Endothelial cell (in vitro differentiated cells): Measurements from ENCODE around the gene GMCL2. TPM values are rescaled to one million over a fixed set of nuclear protein-coding genes. Genes with fewer than 3 reads are reported as not detected.

ENCODE experiments used
- DNase-seq: peaks from one replicate; pipeline ENCODE4 v3.0.0; 2021; ENCODE audit warnings: low spot score
- H3K27ac Mint-ChIP-seq: one replicate; pipeline ENCODE4 v1.8.0; 2021; ENCODE audit warnings: mixed read lengths, inconsistent platforms; ENCODE audit not compliant: unreplicated experiment
- H3K27me3 Mint-ChIP-seq: one replicate; pipeline ENCODE4 v1.8.0; 2021; ENCODE audit warnings: mild to moderate bottlenecking, moderate library complexity, mixed read lengths, inconsistent platforms; ENCODE audit not compliant: unreplicated experiment
- H3K36me3 Mint-ChIP-seq: one replicate; pipeline ENCODE4 v1.8.0; 2021; ENCODE audit warnings: mild to moderate bottlenecking, low read depth, mixed read lengths, inconsistent platforms; ENCODE audit not compliant: unreplicated experiment
- H3K4me1 Mint-ChIP-seq: one replicate; pipeline ENCODE4 v1.8.0; 2021; ENCODE audit warnings: mild to moderate bottlenecking, mixed read lengths, inconsistent platforms; ENCODE audit not compliant: unreplicated experiment
- H3K4me3 Mint-ChIP-seq: one replicate; pipeline ENCODE4 v1.8.0; 2021; ENCODE audit warnings: mild to moderate bottlenecking, mixed read lengths, inconsistent platforms; ENCODE audit not compliant: unreplicated experiment
- H3K9me3 Mint-ChIP-seq: one replicate; pipeline ENCODE4 v1.8.0; 2021; ENCODE audit warnings: mixed read lengths, inconsistent platforms; ENCODE audit not compliant: unreplicated experiment
- total RNA-seq: library from RNA; stranded (reverse); fragmentation: NEBNext Ultra II Directional; extraction: Animal tissue kit (Norgen Biotek cat#: 25700); gene quantifications from one replicate; pipeline ENCODE4 v1.2.1, GENCODE V29; 2021; ENCODE audit not compliant: unreplicated experiment
- TF ChIP-seq, protein P1 (sequence below): fragments of 200-600 bp; sonication (generic); IDR thresholded peaks from one replicate; pipeline ENCODE4 v1.5.0; 2021; ENCODE audit warnings: antibody characterized with exemption; ENCODE audit not compliant: unreplicated experiment

Gene GMCL2
- total RNA-seq, 1 donor from 2014 or later = not detected

DNA sequence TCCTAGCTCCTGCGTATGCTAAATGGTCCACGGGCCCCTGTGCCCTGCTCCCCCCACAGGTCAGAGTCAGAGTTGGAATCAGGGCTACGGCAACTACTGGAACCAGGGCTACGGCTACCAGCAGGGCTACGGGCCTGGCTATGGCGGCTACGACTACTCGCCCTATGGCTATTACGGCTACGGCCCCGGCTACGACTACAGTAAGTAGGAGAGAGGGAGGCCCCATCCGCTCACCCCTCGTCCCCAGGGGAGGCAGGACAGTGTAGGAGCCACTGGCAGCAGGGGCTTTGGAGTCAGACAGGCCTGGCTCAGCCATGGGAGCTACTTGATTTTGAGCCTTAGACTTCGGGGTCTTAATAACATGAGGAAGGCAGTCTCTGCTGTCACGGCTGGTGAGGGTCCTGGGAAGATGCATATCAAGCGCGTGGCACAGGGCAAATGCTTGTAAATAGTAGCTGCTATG is 22.9 kb upstream of the GMCL2 start:
- TF ChIP-seq, protein P1, sequence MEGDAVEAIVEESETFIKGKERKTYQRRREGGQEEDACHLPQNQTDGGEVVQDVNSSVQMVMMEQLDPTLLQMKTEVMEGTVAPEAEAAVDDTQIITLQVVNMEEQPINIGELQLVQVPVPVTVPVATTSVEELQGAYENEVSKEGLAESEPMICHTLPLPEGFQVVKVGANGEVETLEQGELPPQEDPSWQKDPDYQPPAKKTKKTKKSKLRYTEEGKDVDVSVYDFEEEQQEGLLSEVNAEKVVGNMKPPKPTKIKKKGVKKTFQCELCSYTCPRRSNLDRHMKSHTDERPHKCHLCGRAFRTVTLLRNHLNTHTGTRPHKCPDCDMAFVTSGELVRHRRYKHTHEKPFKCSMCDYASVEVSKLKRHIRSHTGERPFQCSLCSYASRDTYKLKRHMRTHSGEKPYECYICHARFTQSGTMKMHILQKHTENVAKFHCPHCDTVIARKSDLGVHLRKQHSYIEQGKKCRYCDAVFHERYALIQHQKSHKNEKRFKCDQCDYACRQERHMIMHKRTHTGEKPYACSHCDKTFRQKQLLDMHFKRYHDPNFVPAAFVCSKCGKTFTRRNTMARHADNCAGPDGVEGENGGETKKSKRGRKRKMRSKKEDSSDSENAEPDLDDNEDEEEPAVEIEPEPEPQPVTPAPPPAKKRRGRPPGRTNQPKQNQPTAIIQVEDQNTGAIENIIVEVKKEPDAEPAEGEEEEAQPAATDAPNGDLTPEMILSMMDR = no peak
- Mint-ChIP-seq H3K36me3 (peaks cover 51% of the 10 kb centered on the region), H3K4me3 (peak overlapping the region; percentile 42), H3K27ac (peak overlapping the region; percentile 52), H3K9me3 (no peaks in the 10 kb centered on the region), H3K27me3 (peaks cover 7% of the 10 kb centered on the region), H3K4me1 (peaks cover 25% of the 10 kb centered on the region)
- no peak for DNase-seq

DNA sequence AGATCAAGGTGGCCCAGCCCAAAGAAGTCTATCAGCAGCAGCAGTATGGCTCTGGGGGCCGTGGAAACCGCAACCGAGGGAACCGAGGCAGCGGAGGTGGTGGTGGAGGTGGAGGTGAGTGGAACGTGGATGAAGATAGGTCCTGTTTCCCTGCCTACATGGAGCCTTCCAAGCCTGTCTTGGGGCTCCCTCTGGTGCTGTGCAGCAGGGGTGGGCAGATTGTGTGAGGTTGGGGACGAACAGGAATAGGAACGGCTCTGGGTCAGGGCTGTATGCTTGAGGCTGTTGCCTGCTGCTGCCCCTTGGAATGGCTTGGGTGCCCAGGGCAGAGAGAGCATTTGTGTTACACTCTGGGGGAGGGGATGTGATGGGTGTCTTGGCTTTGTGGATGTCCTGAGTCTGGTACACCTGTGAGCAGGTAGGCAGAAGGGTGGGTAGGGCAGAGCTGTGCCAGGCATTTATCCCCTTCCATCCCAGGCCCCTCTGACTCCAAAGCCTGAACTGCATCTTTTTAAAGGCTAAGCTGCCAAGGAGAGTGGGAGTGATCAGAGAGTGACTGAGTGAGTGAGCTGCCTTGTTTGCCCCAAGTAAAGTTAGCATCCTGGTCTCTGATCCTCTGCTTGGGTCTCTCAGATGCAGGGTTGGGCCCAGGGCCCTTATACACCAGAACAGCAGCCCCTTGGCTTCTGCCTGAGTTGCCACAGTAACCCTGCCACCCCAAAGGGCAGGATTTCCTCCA is 22.3 kb upstream of the GMCL2 start:
- TF ChIP-seq, protein P1 = no peak
- Mint-ChIP-seq H3K4me3 (peak overlapping the region; percentile 31), H3K36me3 (peaks cover 50% of the 10 kb centered on the region), H3K9me3 (no peaks in the 10 kb centered on the region), H3K27ac (no peak overlapping the region), H3K4me1 (peaks cover 25% of the 10 kb centered on the region), H3K27me3 (peaks cover 7% of the 10 kb centered on the region)
- DNase-seq = no peak

DNA sequence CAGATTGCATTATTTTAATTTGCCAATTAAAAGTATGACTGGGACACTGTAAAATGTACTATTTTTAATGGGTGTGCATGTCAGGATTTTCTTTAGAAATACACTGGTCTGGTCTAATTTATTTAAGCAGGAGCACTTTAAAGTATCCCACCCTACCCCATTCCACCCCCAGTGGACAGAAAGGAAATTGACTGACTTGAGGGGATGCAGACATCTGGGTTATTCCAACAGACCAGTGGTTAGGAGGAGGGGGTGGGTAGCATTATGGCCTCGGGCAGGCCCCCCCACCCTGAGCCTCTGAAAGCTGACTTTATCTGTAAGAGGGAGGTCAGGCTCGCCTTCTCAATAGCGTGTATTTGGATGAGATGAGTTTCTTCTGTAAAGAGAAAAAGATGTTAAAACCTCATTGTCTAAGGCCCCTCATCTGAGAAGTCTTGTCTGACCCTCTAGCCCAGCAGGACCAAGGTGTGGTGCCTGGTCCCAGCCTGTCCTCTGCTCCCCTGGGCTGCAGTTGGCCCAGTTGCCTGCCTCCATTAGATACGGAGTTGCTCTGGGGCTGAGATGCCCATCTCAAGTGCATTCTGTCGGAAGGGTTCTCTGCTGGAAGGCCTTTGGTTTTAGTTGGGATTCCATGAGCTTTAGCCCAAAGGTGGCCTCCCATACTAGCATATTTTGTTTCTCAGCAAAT is 21.5 kb upstream of the GMCL2 start:
- TF ChIP-seq, protein P1 = no peak
- H3K9me3 Mint-ChIP-seq = no peaks in the 10 kb centered on the region
- peaks cover 10% of the 10 kb centered on the region for H3K27me3 Mint-ChIP-seq
- peaks cover 27% of the 10 kb centered on the region for H3K4me1 Mint-ChIP-seq
- DNase-seq = no peak
- peak overlapping the region; percentile 31 for H3K4me3 Mint-ChIP-seq
- H3K36me3 Mint-ChIP-seq = peaks cover 53% of the 10 kb centered on the region
- no peak overlapping the region for H3K27ac Mint-ChIP-seq

DNA sequence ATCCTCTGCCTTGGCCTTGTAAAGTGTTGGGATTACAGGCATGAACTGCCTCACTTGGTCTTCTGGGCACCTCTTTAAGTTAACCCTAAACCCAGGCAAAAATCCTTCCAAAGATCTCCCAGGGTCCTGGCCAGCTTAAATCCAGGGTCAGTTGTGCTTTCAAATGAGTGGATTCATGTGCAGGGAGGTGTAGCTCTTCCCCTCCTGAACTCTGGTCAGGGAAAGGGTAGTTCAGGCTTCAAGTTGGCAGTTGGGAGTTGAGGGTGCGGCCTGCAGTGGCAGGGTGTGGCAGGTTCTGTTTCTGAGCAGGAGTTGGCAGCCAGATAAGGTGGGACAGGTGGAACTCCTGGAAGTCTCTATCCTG is 20.7 kb upstream of the GMCL2 start:
- TF ChIP-seq, protein P1 = no peak
- Mint-ChIP-seq H3K27me3 (peaks cover 10% of the 10 kb centered on the region), H3K27ac (no peak overlapping the region), H3K4me1 (peaks cover 27% of the 10 kb centered on the region), H3K36me3 (peaks cover 49% of the 10 kb centered on the region), H3K4me3 (peak overlapping the region; percentile 17), H3K9me3 (no peaks in the 10 kb centered on the region)
- DNase-seq = no peak
